GM10847 (cell line): ENCODE data around the gene SPIRE1.

ENCODE experiments used
- POLR2A ChIP-seq: IDR thresholded peaks from 2 replicates; pipeline ENCODE4 v1.6.1; 2011; ENCODE audit not compliant: insufficient read length; ENCODE audit errors: extremely low read depth

Gene SPIRE1

GRCh38 chr18:12628706-12629702 is 28.9 kb downstream of the SPIRE1 start:
- no peak for TF ChIP-seq POLR2A

DNA sequence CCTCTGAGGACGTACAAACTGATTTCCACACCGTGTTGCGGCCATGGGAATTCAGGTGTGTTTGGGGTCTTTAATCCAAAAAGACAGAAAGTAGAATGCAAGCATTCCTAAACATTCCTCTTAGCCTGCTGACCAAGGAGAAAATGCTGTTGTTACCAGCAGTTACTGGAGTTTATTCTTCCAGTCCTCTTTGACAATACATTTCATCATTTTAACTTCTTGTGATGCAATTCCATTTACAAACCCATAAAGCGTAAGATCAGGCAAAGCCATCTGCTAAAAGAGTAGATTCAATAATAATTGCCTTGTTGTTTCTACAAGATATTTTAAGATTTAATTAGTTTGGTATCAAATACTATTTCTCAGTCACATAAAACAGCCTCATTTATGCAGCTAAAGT is 32.7 kb downstream of the SPIRE1 start:
- TF ChIP-seq POLR2A = no peak

- no peak for TF ChIP-seq POLR2A
Observed at GRCh38 chr18:12621742-12622306, 36.1 kb downstream of the SPIRE1 start.

- TF ChIP-seq POLR2A = no peak
Observed at GRCh38 chr18:12615748-12616147, 42.2 kb downstream of the SPIRE1 start.

- no peak for TF ChIP-seq POLR2A
Observed at GRCh38 chr18:12608301-12608700, 49.6 kb downstream of the SPIRE1 start.

GRCh38 chr18:12606592-12607315 is 51.2 kb downstream of the SPIRE1 start:
- TF ChIP-seq POLR2A = no peak

DNA sequence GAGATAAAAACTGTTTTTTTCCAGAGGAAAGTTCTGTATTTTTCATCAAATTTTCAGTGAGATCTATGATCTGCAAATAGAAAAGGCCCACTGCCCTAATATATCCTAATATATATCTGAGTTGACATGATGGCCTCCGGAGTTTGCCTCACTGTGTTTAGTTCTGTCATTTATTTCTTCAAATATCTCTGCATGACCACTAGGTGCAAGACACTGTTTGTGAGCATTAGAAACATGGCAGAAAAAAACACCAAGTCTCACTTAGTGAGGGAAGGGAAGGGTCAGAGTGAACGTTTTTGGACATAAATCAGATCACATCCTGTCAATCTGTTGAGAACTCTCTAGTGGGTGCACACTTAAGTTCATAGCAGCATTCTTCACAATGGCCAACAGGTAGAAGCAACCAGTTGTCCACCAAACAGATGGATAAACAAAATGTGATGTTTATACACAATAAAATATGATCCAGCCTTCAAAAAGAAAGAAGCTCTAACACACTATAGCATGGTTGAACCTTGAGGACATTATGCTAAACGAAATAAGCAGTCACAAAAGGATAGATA is 53.4 kb downstream of the SPIRE1 start:
- no peak for TF ChIP-seq POLR2A

- TF ChIP-seq POLR2A = no peak
Observed at GRCh38 chr18:12599966-12600365, 57.9 kb downstream of the SPIRE1 start.

DNA sequence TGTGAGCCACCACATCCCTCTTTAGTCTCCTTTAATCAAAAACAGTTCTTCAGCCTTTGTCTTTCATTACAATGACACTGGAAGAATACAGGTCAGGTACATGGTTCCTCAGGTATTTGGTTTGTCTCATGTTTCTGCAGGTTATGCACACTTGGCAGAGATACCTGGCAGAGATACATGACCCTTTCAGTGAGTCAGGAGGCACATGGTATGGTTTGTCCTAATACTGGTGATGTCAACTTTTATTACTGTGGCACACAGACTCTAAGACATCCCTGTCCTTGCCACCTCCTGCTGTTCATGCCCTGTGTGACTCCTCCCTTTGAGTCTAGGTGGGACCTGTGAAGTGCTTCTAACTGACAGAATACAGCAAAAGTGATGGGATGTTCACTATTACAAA is 58.4 kb downstream of the SPIRE1 start:
- no peak for TF ChIP-seq POLR2A

- TF ChIP-seq POLR2A = no peak
Observed at GRCh38 chr18:12598181-12598930, 59.6 kb downstream of the SPIRE1 start.

- TF ChIP-seq POLR2A = no peak
Observed at GRCh38 chr18:12597760-12598159, 60.1 kb downstream of the SPIRE1 start.

- no peak for TF ChIP-seq POLR2A
Observed at GRCh38 chr18:12595571-12596255, 62.2 kb downstream of the SPIRE1 start.

DNA sequence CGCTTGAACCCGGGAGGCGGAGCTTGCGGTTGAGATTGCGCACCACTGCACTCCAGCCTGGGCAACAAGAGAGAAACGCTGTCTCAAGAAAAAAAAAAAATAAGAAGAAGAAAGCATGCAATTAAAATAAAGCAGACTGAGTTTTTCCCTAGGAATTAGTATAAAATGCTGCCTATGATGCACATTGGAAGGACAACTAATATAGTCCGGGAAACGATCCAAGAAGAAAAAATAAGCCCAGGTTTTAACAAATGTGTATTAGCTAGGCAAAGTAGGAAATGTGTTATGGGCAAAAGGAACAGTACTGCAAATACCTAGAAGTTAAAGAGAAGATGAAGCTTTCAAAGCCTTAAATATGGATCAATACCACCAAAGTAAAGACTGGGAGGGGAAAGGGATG is 64.0 kb downstream of the SPIRE1 start:
- TF ChIP-seq POLR2A = no peak

- no peak for TF ChIP-seq POLR2A
Observed at GRCh38 chr18:12592597-12593127, 65.2 kb downstream of the SPIRE1 start.
